ENCODE data around the gene BRSK2.
"Not testable (repeated sequence)": the region's sequence is repeated elsewhere in the genome, so short reads cannot be mapped to it uniquely, and the experiment has no call there.

BRSK2 gene

DNA sequence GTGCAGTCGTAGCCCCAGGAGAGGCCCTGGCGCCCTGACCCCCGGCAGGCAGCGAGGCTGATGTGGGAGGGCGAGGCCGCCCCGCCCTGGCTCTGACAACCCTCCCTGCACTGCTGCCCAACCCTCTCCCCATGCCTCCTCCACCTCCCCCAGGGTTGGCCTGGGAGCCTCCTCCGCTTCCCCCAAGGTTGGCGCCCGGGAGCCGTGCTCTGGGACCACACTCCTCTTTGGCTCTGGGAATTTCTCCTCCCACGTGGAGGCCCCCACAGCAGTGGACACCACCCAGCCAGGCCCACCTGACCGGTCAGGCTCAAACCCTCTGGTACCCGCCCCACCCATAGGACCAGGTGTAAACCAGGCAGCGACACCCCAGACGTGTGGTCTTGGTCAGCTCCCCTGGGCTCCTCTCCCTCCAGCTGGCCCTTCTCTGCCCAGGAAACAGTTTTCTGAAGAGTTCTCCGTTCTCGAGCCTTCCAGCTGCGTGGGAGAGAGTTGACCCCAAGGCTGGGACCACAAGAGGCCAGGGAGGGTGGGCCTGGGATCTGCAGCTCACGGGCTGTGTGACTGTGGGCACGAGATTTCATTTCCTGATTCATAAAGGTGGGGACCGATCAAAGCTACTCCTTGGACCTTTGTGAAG, 39.5 kb upstream of the BRSK2 start:
- Mint-ChIP-seq H3K27ac (no peak overlapping the region), H3K9me3 (no peaks in the 10 kb centered on the region), H3K4me1 (no peaks in the 10 kb centered on the region), H3K4me3 (no peak overlapping the region), H3K27me3 (no peaks in the 10 kb centered on the region), H3K36me3 (no peaks in the 10 kb centered on the region)

DNA sequence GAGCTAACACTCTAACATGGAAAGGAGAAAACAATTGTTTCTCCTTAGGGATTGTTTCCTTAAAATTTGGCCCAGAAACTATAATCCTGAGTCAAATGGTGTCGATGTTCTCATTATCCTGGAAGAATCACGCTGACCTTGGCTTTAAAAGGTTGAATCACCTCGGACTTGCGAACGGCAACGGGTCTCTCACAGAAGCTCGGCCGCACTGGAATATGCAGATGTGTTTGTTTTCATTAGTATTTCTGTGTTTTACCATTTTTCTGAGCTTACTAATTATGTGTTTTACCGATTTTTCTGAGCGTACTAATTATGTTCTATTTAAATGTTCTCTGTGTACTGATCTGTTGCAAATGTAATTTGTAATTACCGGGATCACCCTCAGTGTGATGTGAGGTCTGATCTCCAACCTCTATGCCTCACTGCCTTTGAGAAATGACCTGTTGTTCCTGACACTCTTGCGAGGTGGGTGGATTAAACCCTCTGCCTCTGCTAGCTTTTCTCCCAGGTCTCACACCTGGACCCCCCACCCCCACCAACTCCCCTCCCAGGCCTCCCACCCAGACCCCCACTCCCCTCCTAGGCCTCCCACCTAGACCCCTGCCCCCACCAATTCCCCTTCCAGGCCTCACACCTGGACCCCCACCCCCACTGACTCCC, 38.3 kb upstream of the BRSK2 start:
- H3K4me1 Mint-ChIP-seq: no peaks in the 10 kb centered on the region
- peaks cover 5% of the 10 kb centered on the region for H3K27me3 Mint-ChIP-seq
- H3K9me3 Mint-ChIP-seq: no peaks in the 10 kb centered on the region
- no peak overlapping the region for H3K27ac Mint-ChIP-seq
- no peaks in the 10 kb centered on the region for H3K36me3 Mint-ChIP-seq
- no peak overlapping the region for H3K4me3 Mint-ChIP-seq

DNA sequence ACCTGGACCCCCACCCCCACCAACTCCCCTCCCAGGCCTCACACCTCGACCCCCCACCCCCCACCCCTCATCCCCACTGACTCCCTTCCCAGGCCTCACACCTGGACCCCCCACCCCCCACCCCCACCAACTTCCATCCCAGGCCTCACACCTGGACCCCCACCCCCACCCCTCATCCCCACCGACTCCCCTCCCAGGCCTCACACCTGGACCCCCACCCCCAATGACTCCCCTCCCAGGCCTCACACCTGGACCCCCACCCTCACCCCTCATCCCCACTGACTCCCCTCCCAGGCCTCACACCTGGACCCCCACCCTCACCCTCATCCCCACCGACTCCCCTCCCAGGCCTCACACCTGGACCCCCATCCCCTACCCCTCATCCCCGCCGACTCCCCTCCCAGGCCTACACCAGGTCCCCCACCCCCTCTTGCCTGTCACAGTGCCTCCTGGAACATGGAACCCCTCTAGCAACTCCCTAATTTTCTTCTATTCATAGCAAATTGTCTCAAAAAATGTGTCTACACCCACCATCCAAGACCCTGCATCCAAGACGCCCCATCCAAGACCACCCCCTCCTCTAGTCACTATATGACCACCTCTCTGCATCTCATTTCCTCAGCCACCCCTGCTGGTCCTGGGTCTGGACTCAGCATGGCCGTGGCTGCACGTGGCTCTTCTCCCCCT, 36.9 kb upstream of the BRSK2 start:
- no peaks in the 10 kb centered on the region for H3K36me3 Mint-ChIP-seq
- no peaks in the 10 kb centered on the region for H3K9me3 Mint-ChIP-seq
- no peaks in the 10 kb centered on the region for H3K4me1 Mint-ChIP-seq
- H3K27me3 Mint-ChIP-seq: peaks cover 9% of the 10 kb centered on the region
- no peak overlapping the region for H3K27ac Mint-ChIP-seq
- no peak overlapping the region for H3K4me3 Mint-ChIP-seq

DNA sequence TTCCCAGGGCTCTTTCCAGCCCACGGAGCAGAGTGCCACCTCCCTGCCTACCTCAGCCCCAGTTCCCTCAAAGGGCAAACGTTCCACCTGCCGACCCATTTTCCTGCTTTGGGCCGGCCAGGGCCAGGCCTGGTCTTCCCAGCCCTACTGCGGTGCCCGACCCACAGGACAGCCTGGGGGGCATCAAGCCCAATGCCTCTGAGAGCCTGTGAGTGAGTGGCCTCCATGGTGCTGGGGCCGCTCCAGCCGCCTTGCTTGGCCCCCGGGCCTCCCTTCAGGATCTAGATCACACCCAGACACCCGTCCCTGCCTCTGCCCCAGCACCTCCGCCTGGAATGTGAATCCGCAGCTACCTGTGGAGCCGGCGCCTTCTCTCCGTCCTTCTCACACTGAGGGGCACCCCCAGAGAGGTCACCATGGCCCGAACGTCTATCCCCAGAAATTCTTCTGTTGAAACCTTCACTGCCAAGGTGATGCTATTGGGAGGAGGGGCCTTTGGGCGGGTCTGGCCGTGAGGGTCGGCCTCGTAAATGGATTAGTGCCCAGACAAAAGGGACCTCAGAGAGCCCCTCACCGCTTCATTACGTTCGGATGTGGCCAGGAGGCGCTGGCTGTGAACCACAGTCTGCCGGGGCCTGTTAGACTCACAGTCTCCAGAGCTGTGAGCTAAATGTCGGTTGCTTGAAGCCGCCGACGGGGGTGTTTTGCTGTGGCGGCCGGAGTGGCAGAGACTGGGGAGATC, 36.2 kb upstream of the BRSK2 start:
- Mint-ChIP-seq H3K4me3 (no peak overlapping the region), H3K27me3 (peaks cover 9% of the 10 kb centered on the region), H3K4me1 (no peaks in the 10 kb centered on the region), H3K36me3 (no peaks in the 10 kb centered on the region), H3K9me3 (no peaks in the 10 kb centered on the region), H3K27ac (no peak overlapping the region)

DNA sequence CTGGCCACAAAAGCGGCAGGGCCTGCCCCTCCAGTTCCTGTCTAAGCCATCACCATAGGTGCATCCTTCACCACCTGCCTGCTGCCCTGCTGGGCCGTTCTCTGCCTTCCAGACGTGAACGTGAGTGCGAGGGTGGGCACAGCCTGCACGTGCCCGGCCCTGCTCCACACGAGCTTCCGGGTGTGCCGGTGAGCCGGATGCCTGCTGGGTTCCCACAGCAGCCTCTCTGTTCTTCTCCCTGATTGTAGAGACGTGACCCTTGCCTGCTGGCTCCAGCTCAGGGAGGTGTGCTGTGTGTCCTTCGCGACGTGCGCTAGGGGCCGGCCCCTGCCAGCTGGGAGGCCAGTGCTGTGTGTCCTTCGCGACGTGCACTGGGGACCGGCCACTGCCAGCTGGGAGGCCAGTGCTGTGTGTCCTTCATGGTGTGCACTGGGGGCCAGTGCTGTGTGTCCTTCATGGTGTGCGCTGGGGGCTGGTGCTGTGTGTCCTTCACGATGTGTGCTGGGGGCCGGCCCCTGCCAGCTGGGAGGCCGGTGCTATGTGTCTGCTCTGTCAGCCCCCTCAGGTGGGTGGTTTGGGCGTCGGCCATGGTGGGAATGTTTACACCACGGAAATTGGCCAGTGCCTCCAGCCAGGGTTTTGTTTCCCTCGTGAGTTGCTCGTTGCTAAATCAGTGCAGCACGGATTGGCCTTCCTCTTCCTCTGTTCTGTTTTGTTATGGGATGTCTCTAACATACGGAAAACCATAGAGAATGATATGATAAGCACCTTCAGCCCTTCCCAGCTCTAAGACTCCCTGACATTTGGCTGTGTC, 35.4 kb upstream of the BRSK2 start:
- H3K27me3 Mint-ChIP-seq: peaks cover 9% of the 10 kb centered on the region
- no peaks in the 10 kb centered on the region for H3K36me3 Mint-ChIP-seq
- no peaks in the 10 kb centered on the region for H3K4me1 Mint-ChIP-seq
- no peaks in the 10 kb centered on the region for H3K9me3 Mint-ChIP-seq
- no peak overlapping the region for H3K27ac Mint-ChIP-seq
- no peak overlapping the region for H3K4me3 Mint-ChIP-seq

DNA sequence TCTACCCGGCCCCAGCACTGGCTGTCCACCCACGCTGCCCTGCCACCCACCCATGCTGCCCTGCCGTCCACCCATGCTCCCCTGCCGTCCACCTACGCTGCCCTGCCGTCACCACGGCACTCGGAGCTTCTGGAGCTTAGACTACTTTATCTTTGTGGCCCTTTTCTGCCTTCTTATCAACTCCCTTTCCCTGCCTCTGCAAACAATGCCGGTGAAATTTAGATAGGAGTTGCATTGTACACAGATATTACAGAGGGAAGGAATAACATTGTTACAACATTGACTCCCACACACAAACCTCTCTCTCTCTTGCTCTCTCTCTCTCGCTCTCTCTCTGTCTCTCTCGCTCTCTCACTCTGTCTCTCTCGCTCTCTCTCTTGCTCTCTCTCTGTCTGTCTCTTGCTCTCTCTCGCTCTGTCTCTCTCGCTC, 33.7 kb upstream of the BRSK2 start:
- peaks cover 9% of the 10 kb centered on the region for H3K27me3 Mint-ChIP-seq
- no peaks in the 10 kb centered on the region for H3K36me3 Mint-ChIP-seq

DNA sequence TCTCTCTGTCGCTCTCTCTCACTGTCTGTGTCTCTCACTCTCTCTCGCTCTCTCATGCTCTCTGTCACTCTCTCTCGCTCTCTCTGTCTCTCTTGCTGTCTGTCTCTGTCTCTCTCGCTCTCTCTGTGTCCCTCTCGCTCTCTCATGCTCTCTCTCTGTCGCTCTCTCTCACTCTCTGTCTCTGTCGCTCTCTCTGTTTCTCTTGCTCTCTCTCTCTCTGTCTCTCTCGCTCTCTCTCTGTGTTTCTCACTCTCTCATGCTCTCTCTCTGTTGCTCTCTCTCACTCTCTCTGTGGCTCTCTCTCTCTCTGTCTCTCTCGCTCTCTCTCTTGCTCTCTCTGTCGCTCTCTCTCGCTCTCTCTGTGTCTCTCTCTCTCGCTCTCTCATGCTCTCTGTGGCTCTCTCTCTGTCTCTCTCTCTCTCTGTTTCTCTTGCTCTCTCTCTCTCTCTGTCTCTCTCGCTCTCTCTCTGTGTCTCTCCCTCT, 33.2 kb upstream of the BRSK2 start:
- Mint-ChIP-seq H3K4me1 (no peaks in the 10 kb centered on the region), H3K36me3 (no peaks in the 10 kb centered on the region), H3K4me3 (no peak overlapping the region), H3K27me3 (peaks cover 9% of the 10 kb centered on the region), H3K9me3 (no peaks in the 10 kb centered on the region), H3K27ac (no peak overlapping the region)

More for the DNA sequence above, 33.7 kb upstream of the BRSK2 start:
- no peaks in the 10 kb centered on the region for H3K4me1 Mint-ChIP-seq
- H3K4me3 Mint-ChIP-seq: no peak overlapping the region
- no peak overlapping the region for H3K27ac Mint-ChIP-seq
- no peaks in the 10 kb centered on the region for H3K9me3 Mint-ChIP-seq

DNA sequence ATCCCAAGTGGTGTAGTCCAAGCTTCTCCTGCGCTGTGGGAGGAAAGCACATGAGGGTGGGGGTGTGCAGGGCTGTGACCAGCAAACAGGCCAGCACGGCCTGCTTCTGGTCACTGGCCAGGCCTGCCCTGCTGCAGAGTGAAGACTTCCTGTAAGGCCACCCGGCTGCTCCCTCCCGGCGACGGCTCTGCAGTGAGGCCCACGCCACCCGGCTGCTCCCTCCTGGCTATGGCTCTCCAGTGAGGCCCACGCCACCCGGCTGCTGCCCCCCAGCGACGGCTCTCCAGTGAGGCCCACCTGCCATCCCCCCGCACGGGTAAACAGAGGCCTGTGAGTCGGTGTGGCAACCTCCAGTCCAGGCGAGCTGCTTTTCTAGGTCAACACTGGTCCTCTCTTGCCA, 31.4 kb upstream of the BRSK2 start:
- no peaks in the 10 kb centered on the region for H3K9me3 Mint-ChIP-seq
- H3K4me1 Mint-ChIP-seq: no peaks in the 10 kb centered on the region
- no peaks in the 10 kb centered on the region for H3K36me3 Mint-ChIP-seq
- H3K27me3 Mint-ChIP-seq: peaks cover 9% of the 10 kb centered on the region
- no peak overlapping the region for H3K4me3 Mint-ChIP-seq
- H3K27ac Mint-ChIP-seq: no peak overlapping the region

DNA sequence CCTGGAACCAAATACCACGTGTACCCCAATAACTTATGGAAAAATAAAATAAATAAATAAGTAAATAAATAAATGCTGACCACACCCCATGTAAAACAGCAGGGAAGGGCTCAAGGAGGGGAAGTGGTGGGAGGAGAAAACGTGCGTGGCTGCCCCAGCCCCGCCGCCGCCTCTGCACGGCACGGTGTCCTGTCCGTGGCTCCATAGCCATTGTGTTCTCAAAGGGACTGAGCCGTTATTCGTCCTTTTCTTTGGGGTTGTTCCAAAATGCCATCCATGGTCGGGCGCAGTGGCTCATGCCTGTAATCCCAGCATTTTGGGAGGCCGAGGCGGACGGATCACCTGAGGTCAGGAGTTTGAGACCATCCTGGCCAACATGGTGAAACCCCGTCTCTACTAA, 30.8 kb upstream of the BRSK2 start:
- not testable (repeated sequence) for H3K4me1 Mint-ChIP-seq, H3K27me3 Mint-ChIP-seq, H3K27ac Mint-ChIP-seq, H3K9me3 Mint-ChIP-seq, H3K36me3 Mint-ChIP-seq, H3K4me3 Mint-ChIP-seq

DNA sequence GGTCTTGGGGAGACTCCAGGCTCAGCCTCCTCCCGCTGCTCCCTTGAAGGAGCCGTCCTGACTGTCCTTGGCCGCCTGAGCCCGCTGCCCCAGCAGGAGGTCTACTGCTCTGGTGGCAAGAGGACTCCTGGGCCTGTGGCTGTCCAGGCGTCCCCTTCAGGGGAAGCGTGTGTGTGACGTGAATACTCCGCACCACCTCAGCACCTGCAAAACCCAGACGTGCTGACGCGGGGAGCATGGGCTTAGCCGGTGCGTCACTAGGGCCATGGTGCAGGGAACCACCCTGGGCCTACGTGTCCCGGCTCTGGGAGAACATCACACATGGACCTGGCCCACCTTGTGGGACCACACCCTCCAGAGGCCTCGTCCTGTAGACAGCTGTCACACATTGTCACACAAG, 30.2 kb upstream of the BRSK2 start:
- Mint-ChIP-seq H3K9me3 (no peaks in the 10 kb centered on the region), H3K27me3 (peaks cover 9% of the 10 kb centered on the region), H3K4me3 (no peak overlapping the region), H3K36me3 (no peaks in the 10 kb centered on the region), H3K4me1 (no peaks in the 10 kb centered on the region), H3K27ac (no peak overlapping the region)

DNA sequence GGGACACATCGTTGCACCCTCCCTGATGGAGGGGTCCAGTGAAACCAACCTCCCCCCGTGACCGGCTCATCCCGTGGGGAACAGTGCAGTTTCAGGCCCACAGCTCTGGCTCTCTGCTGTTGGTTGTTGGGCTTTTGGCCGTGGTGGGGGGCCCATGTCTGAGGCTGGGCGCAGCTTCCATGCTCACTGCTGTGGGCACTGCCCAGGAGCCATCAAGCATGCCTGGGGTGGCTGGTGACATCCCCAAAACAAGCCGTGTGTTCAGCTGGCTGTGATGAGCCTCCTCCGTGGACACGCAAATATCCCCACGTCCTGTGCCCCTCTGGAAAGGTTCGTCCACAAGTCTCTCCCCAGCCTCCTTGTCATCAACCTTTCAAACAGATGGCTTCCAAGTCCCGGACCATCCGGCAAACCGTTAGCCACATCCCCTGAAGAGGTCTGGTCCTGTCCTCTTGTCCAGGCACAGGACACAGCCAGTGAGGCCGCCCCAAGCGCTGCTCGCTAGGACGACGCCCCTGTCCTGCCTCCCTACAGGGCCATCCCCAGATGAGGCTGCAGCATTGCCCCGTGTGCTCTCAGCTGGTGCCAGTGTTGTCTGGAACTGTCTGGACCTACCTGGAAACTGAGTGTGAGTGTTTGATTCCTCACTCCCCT, 29.4 kb upstream of the BRSK2 start:
- H3K4me3 Mint-ChIP-seq: no peak overlapping the region

DNA sequence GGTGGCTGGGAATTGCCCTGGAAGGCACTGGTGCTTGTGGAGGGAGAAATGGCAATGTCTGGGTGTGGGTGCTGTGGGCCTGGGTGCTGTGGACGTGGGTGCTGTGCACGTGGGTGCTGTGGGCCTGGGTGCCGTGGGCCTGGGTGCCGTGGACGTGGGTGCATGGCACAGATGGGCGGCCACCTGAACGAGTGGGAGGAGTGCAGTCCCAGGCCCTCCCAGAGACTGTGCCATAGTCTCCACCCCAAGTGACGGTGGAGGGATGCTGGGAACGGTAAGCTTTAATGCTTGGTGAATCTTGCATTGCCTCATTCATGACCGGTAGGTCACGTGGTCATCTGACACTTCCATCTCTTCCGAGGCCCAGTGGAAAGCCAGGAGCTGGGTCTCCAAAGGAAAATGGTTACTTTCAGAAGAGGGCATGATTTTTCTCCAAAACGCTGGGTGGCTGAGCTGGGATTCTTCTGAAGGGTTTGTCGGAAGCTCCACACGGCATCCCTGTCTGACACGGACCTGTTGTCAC, 28.8 kb upstream of the BRSK2 start:
- H3K27ac Mint-ChIP-seq: no peak overlapping the region
- H3K9me3 Mint-ChIP-seq: no peaks in the 10 kb centered on the region
- no peaks in the 10 kb centered on the region for H3K36me3 Mint-ChIP-seq
- H3K4me3 Mint-ChIP-seq: no peak overlapping the region
- peaks cover 9% of the 10 kb centered on the region for H3K27me3 Mint-ChIP-seq
- H3K4me1 Mint-ChIP-seq: no peaks in the 10 kb centered on the region

More for the DNA sequence above, 29.4 kb upstream of the BRSK2 start:
- H3K27ac Mint-ChIP-seq: no peak overlapping the region
- peaks cover 9% of the 10 kb centered on the region for H3K27me3 Mint-ChIP-seq
- no peaks in the 10 kb centered on the region for H3K4me1 Mint-ChIP-seq
- H3K36me3 Mint-ChIP-seq: no peaks in the 10 kb centered on the region
- no peaks in the 10 kb centered on the region for H3K9me3 Mint-ChIP-seq

DNA sequence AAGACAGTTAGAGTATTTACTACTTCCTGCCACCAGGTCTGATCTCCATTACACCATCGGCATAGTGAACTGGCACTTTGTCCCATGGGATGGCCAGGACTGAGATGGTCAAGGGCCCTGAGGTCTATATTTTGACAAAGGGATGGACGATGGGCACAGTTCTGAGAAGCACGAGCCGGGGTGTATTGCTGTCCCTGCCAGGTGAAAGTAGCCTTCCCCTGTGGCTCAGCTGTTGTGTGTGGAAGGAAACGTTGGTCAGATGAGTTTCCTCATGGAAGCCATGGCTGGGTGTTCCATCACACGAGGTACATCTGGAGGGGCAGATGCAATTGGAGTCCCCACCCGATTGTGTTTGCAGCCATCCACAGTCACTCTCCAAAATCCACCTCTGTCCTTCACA, 27.9 kb upstream of the BRSK2 start:
- peaks cover under 1% of the 10 kb centered on the region for H3K27me3 Mint-ChIP-seq
- no peak overlapping the region for H3K27ac Mint-ChIP-seq
- no peaks in the 10 kb centered on the region for H3K36me3 Mint-ChIP-seq
- H3K9me3 Mint-ChIP-seq: no peaks in the 10 kb centered on the region
- no peak overlapping the region for H3K4me3 Mint-ChIP-seq
- no peaks in the 10 kb centered on the region for H3K4me1 Mint-ChIP-seq

DNA sequence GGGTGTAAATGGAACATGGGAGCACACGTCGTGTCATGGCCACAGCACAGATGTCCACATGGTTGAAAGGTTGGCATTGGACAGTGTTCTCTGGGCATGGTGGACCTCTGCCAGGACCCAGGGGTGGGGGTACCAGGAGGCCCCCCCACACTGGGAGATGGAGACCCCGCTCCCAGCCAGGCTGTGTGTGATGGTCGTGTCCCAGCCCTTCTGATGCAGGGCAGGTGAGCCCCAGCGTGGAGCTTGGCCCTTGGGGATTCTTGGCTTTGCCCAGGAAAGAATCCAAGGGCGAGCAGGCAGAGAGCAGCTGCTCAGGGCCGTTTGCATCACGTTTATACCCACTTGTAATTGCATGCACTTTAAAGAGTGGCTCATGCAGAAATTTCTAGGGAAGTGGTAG, 22.0 kb upstream of the BRSK2 start:
- Mint-ChIP-seq H3K4me1 (no peaks in the 10 kb centered on the region), H3K36me3 (no peaks in the 10 kb centered on the region), H3K27me3 (no peaks in the 10 kb centered on the region), H3K9me3 (no peaks in the 10 kb centered on the region), H3K4me3 (no peak overlapping the region), H3K27ac (no peak overlapping the region)
